ENCODE measurements around the gene TTLL5.
A peak's percentile ranks its signal among the peaks of the same experiment; 100 is the strongest.

Gene TTLL5

DNA sequence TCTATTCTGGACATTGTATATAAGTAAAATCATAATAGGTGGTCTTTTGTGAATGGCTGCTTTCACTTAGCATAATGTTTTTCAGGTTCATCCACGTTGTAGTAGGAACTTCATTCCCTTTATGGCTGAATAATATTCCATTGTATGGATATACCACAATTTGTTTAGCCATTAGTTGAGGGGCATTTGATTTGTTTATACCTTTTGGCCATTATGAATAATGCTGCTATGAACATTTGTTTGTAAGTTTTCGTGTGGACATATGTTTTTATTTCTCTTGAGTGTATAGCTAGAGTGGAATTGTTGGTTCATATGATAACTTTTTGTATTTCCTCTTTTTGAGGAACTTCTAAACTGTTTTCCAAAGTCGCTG lies 123.3 kb downstream of the TTLL5 start:
- no peak for DNase-seq

- DNase-seq = no peak
Observed at GRCh38 chr14:75793806-75794205, 132.8 kb downstream of the TTLL5 start.

GRCh38 chr14:75794615-75795038 lies 133.6 kb downstream of the TTLL5 start:
- peak in 2 of 58 donors; percentile 11 to 54 for DNase-seq

DNA sequence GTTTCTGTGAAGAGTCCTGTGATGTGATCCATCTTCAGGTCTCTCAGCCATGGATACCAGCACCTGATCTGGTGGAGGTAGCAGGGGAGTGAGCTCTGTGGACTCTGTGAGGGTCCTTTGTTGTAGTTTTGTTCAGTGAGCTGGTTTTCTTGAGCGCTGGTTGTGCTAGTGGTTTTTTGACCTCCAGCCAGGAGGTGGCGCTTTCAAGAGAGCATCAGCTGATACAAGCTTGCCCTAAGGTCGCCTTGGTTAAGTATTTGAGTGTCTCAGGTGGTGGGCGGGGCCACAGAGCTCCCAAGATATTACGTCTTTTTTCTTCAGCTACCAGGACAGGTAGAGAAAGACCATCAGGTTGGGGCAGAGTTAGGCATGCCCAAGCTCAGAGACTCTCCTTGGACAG lies 139.7 kb downstream of the TTLL5 start:
- no peak for DNase-seq

DNA sequence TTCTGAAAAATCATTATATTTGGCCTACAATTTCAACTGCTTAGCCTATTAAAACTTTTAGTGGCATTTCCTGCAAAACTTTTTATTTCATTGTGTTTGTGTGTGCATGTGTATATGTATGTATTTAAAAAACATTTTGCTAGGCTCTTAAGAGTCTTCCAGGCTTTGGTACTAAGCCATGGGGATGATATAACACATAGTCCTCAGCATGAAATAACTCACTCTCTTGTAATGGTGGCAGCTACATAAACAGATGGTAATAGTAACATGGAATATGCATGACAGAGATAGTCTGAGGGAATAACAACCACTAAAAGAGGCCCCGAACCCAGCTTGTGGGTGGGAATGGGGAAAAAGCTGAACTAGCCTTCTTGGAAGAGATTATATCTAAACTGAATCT lies 141.4 kb downstream of the TTLL5 start:
- no peak for DNase-seq

DNA sequence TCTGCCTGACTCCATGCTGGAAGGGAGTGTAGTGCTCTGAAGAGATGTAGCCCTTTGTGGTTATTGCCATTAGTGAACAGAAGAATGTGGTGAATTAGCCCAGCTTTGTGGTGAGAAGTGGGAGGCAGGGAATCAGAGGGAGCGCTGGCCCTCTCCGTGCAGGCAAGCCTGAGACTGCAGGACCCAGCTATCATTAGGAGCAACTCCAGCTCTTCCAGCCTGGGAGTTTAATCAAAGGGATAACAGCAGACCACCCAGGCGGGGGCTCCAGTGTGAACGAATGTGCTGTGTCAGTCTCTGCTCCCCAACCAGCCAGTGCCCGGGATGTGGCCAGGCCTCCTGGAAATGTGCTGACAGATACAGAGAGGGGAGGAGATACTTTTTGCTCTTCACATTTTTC lies 142.7 kb downstream of the TTLL5 start:
- no peak for DNase-seq

- no peak for DNase-seq
Observed at GRCh38 chr14:75804570-75805275, 143.7 kb downstream of the TTLL5 start.

DNA sequence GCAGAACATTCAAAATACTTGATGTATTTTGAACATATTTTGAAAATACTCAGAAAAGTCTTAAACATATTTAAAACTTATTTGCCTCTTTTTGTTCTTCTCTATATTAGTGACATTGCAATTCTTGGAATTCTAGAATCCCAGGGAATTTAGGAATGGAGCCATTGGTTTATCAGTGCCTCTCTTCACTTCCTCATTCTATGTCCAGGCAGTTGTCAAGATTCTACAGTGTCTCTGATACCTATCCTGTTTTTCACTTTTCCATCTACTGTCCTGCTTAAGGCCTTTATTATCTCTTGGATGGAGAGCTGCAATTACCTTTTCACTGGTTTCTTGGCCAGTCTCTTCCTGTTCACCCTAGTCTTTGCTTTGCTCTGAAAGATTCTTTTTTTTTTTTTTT lies 144.6 kb downstream of the TTLL5 start:
- no peak for DNase-seq

DNA sequence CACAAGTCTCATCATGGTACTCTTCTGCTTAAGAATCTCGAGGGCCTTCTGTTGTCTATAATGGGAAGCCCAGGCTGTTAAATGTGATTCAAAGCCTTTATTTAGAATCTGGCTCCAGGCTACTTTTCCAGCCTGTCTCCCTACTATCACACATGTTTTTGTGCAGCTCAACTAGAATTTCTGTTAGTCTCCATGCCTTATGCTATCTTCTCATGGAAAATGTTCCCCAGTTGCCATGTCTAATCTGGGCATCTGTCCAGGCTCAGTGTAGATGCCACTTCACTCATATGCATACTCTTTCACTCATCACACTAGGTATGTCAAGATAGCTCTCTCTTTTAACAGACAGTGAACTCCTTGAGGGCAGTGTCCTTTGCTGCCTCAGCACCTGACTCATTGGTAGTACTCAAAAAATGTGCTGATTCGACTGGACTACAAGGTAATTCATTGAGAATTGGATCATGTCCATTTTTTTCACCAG lies 145.3 kb downstream of the TTLL5 start:
- peak in 1 of 58 donors; percentile 31 for DNase-seq

- DNase-seq = no peak
Observed at GRCh38 chr14:75807667-75808360, 146.8 kb downstream of the TTLL5 start.

- DNase-seq = no peak
Observed at GRCh38 chr14:75811136-75811829, 150.2 kb downstream of the TTLL5 start.

DNA sequence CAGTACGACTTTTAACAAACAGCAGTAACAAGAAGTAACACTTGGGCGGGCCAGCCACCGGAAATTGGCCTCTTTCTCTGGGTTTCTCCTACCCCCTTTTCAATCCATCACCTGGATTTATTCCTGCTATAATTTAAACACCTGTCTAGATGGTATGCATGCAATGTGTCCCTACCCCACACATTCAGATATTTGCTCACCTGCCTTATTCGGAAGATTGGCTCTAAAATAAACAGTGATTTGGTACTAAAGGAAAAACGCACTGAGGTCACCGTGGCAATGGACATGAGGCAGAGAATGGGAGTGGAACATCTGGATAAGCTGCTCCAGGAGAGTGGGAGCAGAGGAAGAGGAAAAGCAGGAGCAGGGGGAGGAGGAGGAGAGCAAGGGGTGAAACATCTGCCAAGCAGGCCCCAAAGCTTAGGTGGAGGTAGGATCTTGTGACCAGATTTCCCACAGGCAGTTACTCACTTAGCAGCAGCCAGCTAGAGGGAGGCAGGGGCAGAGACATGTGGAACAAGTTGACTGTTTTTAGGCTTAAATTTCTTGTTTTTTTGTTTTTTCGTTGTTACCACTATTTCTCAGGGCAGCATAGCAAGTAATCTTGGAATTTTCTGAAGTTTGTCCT lies 150.9 kb downstream of the TTLL5 start:
- DNase-seq = no peak

DNA sequence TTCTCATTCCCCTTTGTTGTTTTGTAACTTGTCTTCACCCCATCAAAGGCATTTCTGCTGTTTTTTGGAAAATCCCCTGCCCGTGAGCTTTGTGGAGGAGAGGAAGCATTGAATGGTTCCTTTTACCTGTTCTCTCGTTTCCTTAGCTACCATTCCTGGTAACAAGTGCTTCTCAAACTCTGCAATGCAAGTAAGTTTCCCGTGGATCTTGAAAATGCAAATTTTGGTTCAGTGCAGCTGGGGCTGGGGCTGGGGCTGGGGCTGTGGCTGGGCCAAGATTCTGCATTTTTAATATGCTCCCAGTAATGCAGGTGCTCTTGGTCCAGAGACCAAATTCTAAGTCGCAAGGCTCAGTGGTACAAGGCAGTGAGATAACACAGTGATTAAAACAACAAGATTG lies 151.6 kb downstream of the TTLL5 start:
- DNase-seq = no peak

DNA sequence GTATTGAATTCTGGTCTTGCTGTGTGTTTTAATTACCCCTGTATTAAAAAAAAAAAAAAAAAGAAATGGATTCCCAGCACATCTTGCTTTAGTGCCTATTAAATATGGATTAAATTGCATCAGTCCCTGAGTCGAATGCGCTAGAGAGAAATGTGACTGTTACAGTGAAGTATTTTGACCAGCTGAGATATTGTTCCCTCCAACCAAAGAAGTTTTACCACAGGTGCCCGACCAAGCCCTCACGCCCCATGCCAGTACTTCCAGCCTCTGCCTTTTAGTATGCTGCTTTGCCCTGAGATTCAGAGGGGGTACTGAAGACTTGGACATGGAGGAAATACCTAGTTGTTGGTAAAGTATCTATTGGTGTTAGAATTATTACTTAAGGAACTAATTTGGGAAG lies 159.7 kb downstream of the TTLL5 start:
- DNase-seq = no peak

DNA sequence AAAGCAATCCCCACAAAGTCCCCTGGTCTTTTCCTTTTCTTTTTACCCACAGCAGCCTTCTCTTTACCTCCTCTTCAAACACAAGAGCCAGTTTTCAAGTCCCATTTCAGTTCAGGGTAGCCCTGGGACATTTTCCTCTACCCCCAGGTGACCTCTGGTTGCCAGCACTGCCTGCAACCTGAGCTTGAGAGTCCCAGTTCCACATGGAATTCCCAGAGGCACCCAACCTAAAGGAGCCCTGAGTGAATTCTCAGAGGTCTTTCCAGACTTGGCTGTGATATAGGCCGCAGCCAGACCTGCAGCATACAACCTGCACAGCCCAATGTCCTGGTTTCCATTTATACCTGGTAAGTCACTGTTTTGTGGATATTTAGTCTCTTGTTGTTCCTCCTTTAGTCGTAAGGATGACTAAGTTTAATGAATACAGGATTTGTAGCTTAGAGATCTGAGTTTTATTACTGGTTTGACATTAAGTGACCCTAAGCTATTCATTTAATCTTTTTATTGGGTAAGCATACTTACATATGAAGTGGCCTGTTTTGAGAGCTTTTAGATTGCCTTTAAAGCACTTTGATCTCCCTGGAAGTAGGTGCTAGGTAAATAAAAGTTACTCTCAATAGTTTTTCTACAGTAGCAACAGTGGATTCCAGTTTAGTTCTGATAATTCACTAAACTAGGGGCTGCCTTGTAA lies 160.9 kb downstream of the TTLL5 start:
- DNase-seq = no peak

GRCh38 chr14:75822522-75823141 lies 161.6 kb downstream of the TTLL5 start:
- DNase-seq = no peak

- no peak for DNase-seq
Observed at GRCh38 chr14:75823334-75823733, 162.3 kb downstream of the TTLL5 start.

DNA sequence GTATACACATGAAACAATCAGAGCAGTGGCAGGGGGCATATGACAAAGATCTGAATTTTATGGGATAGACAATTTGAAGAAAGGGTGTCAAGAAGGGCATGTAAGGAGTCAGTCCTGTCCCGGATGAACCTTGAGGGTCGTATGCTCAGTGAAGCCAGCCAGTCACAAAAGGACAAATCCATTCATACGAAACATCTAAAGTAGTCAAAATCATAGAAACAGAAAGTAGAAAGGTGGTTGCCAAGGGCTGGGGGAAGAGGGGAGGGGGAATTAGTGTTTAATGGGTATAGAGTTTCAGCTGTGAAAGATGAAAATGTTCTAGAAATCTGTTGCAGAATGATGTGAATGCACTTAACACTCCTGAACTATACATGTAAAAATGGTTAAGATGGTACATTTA lies 163.3 kb downstream of the TTLL5 start:
- no peak for DNase-seq

- no peak for DNase-seq
Observed at GRCh38 chr14:75825147-75825592, 164.1 kb downstream of the TTLL5 start.

DNA sequence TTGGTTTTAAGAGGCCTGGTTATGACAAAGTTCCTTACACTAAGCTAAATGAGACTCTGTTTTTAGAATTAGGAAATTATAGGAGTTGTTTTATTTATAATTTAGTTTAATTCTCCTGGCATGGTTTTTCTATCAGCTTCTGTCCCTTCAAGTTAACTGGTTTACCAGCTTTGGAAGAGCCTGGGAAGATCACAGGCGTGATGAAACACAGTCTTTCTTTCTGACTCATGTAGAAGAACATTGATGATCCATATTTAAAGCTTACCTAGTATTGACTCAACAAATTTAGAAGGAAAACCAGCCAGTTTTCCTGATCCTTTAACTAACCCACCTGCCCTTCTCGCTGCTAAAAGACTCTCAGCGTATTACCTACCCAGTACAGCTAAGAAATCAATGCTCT lies 165.6 kb downstream of the TTLL5 start:
- DNase-seq = no peak

DNA sequence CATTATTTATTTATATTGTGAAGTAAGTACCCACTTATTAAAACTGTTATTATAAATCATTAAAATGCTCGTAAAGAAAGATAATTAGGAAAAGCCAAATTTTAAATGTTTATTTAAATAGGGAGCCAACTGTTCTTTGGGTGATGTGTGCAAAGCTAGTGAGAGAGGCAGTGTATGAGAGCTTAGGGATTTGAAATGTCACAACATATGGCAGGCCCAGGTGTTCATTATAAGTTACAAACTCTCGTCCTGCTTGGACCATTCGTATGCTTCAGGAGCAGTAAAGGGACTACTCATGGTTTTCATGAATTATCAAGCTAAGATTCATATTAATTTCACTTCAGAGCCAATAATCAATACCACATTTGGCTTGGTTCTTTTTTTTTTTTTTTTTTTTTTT lies 166.3 kb downstream of the TTLL5 start:
- no peak for DNase-seq
